WI38 (cell line): Measurements from ENCODE around the gene UBL4A.
A peak's percentile ranks its signal among the peaks of the same experiment; 100 is the strongest.

Experiments used
- H3K4me3 ChIP-seq: 2 replicates; pipeline ENCODE4 v1.5.1; 2011; ENCODE audit warnings: low read depth, mild to moderate bottlenecking, control low read depth, low read length
- CTCF ChIP-seq: IDR thresholded peaks from 2 replicates; pipeline ENCODE4 v1.5.1; 2012; ENCODE audit warnings: low read depth, mild to moderate bottlenecking, control low read depth, low read length

The UBL4A gene

GRCh38 chrX:154466036-154466435 lies 20.4 kb downstream of the UBL4A start:
- no peak for TF ChIP-seq CTCF
- H3K4me3 ChIP-seq, result no peak overlapping the region

- no peak for TF ChIP-seq CTCF
- no peak overlapping the region for H3K4me3 ChIP-seq
Measured at GRCh38 chrX:154465601-154466000, 20.8 kb downstream of the UBL4A start.

DNA sequence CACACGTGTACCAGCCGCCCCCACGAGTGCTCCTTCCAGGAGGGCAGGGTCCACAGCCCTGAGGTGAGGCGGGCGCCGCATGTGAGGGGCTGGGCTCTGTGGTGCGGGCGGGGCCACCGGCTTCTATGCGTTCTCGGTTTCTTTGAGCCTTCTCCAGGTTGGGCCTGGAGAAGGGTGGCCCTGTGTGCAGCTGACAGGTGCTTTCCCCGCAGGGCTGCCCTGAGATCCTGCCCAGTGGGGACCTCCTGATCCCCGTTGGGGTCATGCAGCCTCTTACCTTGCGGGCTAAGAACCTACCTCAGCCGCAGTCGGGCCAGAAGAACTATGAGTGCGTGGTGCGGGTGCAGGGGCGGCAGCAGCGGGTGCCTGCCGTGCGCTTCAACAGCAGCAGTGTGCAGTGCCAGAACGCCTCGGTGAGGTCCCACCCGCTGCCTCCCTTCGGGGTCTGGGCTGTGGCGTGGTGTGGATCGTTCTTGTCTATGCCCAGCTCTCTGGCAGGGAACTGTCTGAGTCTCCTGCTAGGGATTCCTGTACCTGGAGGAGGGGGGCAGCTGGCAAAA lies 21.5 kb downstream of the UBL4A start:
- H3K4me3 ChIP-seq, result no peak overlapping the region
- TF ChIP-seq CTCF, result no peak

DNA sequence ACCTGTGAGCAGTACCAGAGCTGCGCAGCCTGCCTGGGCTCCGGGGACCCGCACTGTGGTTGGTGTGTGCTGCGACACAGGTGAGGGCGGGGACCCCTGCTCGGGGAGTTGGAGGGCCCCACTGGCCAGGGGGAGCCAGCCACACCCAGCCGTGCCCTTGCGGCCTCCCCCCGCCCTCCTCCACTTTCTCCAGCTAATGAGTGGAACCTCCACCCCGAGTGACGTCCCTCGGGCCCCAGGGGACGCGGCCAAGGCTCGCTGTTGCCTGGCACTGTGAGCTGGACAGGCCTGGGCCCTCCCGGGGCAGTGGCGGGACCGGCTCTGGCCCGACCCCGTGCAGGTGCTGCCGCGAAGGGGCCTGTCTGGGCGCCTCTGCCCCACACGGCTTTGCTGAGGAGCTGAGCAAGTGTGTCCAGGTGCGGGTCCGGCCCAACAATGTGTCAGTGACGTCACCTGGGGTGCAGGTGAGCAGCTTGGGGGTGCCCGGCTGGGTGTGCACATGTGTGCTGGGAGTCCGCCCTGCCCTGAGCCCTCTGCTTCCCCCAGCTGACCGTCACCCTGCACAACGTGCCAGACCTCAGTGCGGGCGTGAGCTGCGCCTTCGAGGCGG lies 22.7 kb downstream of the UBL4A start:
- H3K4me3 ChIP-seq, result no peak overlapping the region
- TF ChIP-seq CTCF, result no peak

DNA sequence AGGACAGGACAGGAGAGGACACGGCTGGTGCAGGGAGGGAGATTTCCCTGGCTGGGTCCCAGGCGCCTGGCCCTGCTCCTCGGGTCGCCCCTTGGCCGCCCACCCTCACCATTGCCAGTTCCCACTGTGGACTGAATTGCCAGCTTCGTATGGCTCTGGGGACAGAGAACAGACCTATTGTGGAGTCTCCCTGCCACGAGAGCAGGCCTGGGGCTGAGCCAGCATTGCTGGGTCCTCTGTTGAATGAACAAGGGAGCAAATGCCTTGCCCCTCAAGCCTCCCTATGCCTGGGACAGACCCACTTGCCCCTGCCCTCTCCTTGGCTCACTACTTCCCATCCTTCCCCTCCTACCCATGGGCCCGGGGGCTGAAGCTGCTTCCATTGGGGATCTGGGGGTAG lies 24.0 kb downstream of the UBL4A start:
- no peak for TF ChIP-seq CTCF
- H3K4me3 ChIP-seq, result no peak overlapping the region

- TF ChIP-seq CTCF, result no peak
- peak overlapping the region; percentile 76 for H3K4me3 ChIP-seq
Measured at GRCh38 chrX:154460326-154460725, 26.1 kb downstream of the UBL4A start.

- peak overlapping the region; percentile 76 for H3K4me3 ChIP-seq
- no peak for TF ChIP-seq CTCF
Measured at GRCh38 chrX:154459832-154460231, 26.6 kb downstream of the UBL4A start.
